Esophagus muscularis mucosa (tissue), 4 donors: Measurements from ENCODE around the gene GRK1. TPM values are rescaled to one million over a fixed set of nuclear protein-coding genes. Genes with fewer than 3 reads are reported as not detected.

ENCODE experiments used
- DNase-seq: peaks from one replicate; pipeline ENCODE4 v3.0.0-alpha.2; 2017; ENCODE audit errors: extremely low spot score
- H3K27ac ChIP-seq, 4 donors: fragments of 200-600 bp; sonication (generic); replicated peaks in 1 of 4; 1 replicate in 3 of 4; 2 replicates in 1 of 4; pipeline ENCODE4 v1.5.1; 2016 to 2019; ENCODE audit warnings: mild to moderate bottlenecking in 1 of 4
- H3K27me3 ChIP-seq, 4 donors: fragments of 200-600 bp; sonication (generic); one replicate each; pipeline versions ENCODE4 v1.5.1 to v1.6.0; 2016 to 2019
- H3K36me3 ChIP-seq, 4 donors: fragments of 200-600 bp; sonication (generic); one replicate each; pipeline ENCODE4 v1.5.1; 2016 to 2019
- H3K4me1 ChIP-seq, 4 donors: fragments of 200-600 bp; sonication (generic); one replicate each; pipeline ENCODE4 v1.5.1; 2016 to 2019
- H3K4me3 ChIP-seq, 4 donors: fragments of 200-600 bp; sonication (generic); 1 replicate in 2 of 4; 2 replicates in 2 of 4; pipeline ENCODE4 v1.5.1; 2016 to 2019; ENCODE audit warnings: mild to moderate bottlenecking in 4 of 4, moderate library complexity in 1 of 4
- H3K9me3 ChIP-seq, 4 donors: fragments of 200-600 bp; sonication (generic); 1 replicate in 3 of 4; 2 replicates in 1 of 4; pipeline ENCODE4 v1.5.1; 2016 to 2019
- CTCF ChIP-seq, 3 experiments: fragments of 200-600 bp in 2 of 3; fragments of 450-650 bp in 1 of 3; sonication (generic) in 2 of 3; IDR thresholded peaks; one replicate each; pipeline ENCODE4 v1.5.1; 2017 to 2019; ENCODE audit warnings: antibody characterized with exemption in 3 of 3, mild to moderate bottlenecking in 2 of 3, moderate library complexity in 1 of 3
- EP300 ChIP-seq: sonication (generic); formaldehyde crosslinking; IDR thresholded peaks from one replicate; pipeline ENCODE4 v1.6.1; 2017; ENCODE audit warnings: antibody characterized with exemption
- POLR2A ChIP-seq: fragments of 450-650 bp; IDR thresholded peaks from one replicate; pipeline ENCODE4 v1.6.1; 2017; ENCODE audit warnings: antibody characterized with exemption, moderate library complexity, mild to moderate bottlenecking, low read depth
- POLR2AphosphoS5 ChIP-seq, 2 donors: sonication (generic); formaldehyde crosslinking; IDR thresholded peaks; one replicate each; pipeline ENCODE4 v1.6.1; 2017; ENCODE audit warnings: antibody characterized with exemption in 2 of 2
- WGBS: methylation state at CpG from one replicate; pipeline ENCODE4 v1.1.5; 2018; 5-methylcytosine and 5-hydroxymethylcytosine counted together
- intact Hi-C: fragments of 100-400 bp; cut with DNase I; formaldehyde crosslinking; loops from one replicate; pipeline ENCODE4 v1.15.1; 2023
- total RNA-seq, 4 donors: library from RNA; depleted of rRNA; stranded (reverse); fragments of >200 nt; gene quantifications; one replicate each; pipeline versions ENCODE4 v1.1.0 to v1.2.1, GENCODE V29; 2016

GRK1 gene
- total RNA-seq, 4 donors from 2014 or later: under 0.01 TPM; not detected in 3

GRCh38 chr13:113666329-113666670 lies 719 bp upstream of the GRK1 start:
- Histone ChIP-seq H3K4me3 (no peak overlapping the region), H3K27ac (no peak overlapping the region), H3K4me1 (no peaks in the 10 kb centered on the region), H3K27me3 (no peaks in the 10 kb centered on the region), H3K9me3 (peaks cover 0 to 8% (median 2%) of the 10 kb centered on the region in 4 donors), H3K36me3 (no peaks in the 10 kb centered on the region)
- TF ChIP-seq POLR2AphosphoS5 (IDR thresholded peaks at IDR 0.05) (no peak), POLR2A (no peak), EP300 (no peak), CTCF (IDR thresholded peaks at IDR 0.05) (no peak)
- 80% methylated on average over 1 of the region's 2 CpGs for WGBS
- intact Hi-C loops: no loop called here
- DNase-seq: no peak

- Histone ChIP-seq H3K36me3 (no peaks in the 10 kb centered on the region), H3K4me3 (no peak overlapping the region), H3K27me3 (no peaks in the 10 kb centered on the region), H3K4me1 (no peaks in the 10 kb centered on the region), H3K27ac (no peak overlapping the region), H3K9me3 (no peaks in the 10 kb centered on the region)
- no peak for DNase-seq
- intact Hi-C loops: no loop called here
- TF ChIP-seq POLR2AphosphoS5 (IDR thresholded peaks at IDR 0.05) (no peak), EP300 (no peak), CTCF (IDR thresholded peaks at IDR 0.05) (no peak)
- WGBS: 90% methylated on average over 20 of the region's 29 CpGs
Observed at GRCh38 chr13:113667771-113668490, 912 bp downstream of the GRK1 start.

DNA sequence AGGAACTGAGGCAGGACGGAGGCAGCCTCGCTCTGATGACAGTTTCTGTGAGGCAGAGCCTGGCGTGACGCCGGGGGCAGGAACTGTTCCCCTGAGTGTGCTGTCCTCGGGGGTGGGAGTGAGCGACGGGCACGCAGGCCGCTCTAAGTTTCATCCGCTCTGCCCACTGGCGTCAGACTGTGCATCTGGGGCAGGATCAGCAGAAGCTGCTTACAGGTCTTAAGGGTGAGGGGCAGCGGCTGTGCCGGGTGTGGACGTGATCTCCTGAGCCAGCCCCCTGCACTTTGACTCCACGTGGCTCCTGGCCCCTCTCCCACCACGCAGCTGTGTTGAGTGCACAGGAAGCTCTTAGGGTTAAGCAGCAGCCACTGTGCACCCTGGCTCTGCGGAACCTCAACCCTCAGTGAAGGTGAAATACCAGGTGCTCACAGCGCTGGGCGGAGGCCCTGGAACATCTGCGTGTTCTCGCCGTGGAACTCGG lies 1.5 kb downstream of the GRK1 start:
- WGBS: 76% methylated on average over 24 of the region's 24 CpGs
- no peaks in the 10 kb centered on the region for H3K9me3 ChIP-seq
- no peak for DNase-seq
- H3K27me3 ChIP-seq: no peaks in the 10 kb centered on the region
- H3K36me3 ChIP-seq: no peaks in the 10 kb centered on the region
- no peaks in the 10 kb centered on the region for H3K4me1 ChIP-seq
- no peak for TF ChIP-seq POLR2AphosphoS5 (IDR thresholded peaks at IDR 0.05)
- no peak overlapping the region for H3K4me3 ChIP-seq
- intact Hi-C loops: no loop called here
- no peak overlapping the region for H3K27ac ChIP-seq

DNA sequence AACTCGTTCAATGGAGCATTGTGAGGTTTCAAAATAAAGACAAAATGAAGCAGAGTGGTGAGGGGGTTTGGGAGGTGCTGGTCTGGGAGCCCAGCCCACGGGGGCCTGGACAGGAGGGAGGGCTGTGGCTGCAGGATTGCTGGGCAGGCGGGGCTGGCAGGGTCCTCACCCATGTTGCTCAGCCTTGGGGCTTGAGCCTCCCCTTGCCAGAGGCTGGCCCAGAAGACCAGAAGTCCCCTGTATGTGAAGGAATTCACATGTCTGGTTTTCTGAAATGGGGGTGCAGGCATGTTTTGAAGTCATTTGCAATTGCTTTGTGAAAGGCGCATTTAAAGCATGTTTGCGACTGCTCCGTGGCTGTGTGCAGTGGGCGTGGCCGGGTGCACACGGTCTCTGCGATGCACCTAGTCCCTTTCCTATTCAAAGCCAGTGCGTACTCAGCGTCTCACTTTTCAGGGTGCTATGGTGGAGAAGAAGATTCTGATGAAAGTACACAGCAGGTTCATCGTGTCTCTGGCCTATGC lies 2.3 kb downstream of the GRK1 start:
- Histone ChIP-seq H3K4me3 (no peak overlapping the region), H3K9me3 (no peaks in the 10 kb centered on the region), H3K4me1 (no peaks in the 10 kb centered on the region), H3K27ac (no peak overlapping the region), H3K27me3 (no peaks in the 10 kb centered on the region), H3K36me3 (no peaks in the 10 kb centered on the region)
- TF ChIP-seq POLR2A (no peak), POLR2AphosphoS5 (IDR thresholded peaks at IDR 0.05) (no peak), CTCF (IDR thresholded peaks at IDR 0.05) (no peak), EP300 (no peak)
- 77% methylated on average over 13 of the region's 13 CpGs for WGBS
- intact Hi-C loops: no loop called here
- no peak for DNase-seq

DNA sequence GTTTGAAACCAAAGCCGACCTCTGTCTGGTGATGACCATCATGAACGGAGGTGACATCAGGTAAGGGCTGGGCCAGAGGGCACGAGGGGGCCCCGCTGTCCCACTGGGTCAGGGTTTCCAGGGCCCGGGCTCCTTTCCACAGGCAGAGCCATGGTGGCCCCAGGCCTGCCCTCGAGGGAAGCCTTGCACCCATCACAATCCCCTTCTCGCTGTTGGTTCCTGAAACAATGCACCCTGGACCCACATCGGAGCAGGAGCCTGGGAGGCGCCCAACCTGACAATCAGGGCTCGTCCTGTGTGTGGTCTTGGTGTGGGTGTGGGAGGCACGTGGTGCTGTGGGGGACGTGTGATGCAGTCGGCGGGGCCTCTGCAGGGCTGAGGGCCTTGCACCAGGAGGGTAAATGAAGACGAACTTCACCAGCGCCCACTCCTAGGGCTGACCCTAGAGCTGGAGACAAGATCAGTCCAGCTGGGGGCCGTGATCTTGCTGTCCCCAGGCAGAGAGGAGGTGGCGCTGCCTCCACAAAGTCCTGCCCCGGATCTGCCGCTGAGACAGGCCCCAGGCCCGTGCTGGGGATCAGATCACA lies 2.8 kb downstream of the GRK1 start:
- H3K9me3 ChIP-seq: no peaks in the 10 kb centered on the region
- DNase-seq: no peak
- intact Hi-C loops: no loop called here
- H3K27ac ChIP-seq: no peak overlapping the region
- H3K4me3 ChIP-seq: no peak overlapping the region
- no peaks in the 10 kb centered on the region for H3K36me3 ChIP-seq
- TF ChIP-seq CTCF (IDR thresholded peaks at IDR 0.05) (no peak), EP300 (no peak), POLR2A (no peak), POLR2AphosphoS5 (IDR thresholded peaks at IDR 0.05) (no peak)
- WGBS: 91% methylated on average over 10 of the region's 21 CpGs
- H3K27me3 ChIP-seq: no peaks in the 10 kb centered on the region
- H3K4me1 ChIP-seq: no peaks in the 10 kb centered on the region
